Stimulated activated naive B cell treated with anti-CD40 and anti-IgM and Interleukin-4, amounts not matched to agents 10 μg/mL and 1 μg/mL and 100 μg/mL, for 72 hours (primary cell): Measurements from ENCODE around the gene TMTC1.

ENCODE experiments used
- ATAC-seq, 2 donors: fragments of 150-1000 bp; cut with Tn5 transposase; replicated peaks; 2 replicates each; pipeline ENCODE4 v1.10.0; 2021; ENCODE audit warnings: moderate library complexity in 1 of 2
- DNase-seq: peaks from one replicate; pipeline ENCODE4 v3.0.0; 2021
- H3K27ac Mint-ChIP-seq: one replicate; pipeline ENCODE4 v1.8.0; 2022; ENCODE audit warnings: mild to moderate bottlenecking, mixed read lengths
- H3K27me3 Mint-ChIP-seq, 2 donors: one replicate each; pipeline ENCODE4 v1.8.0; 2022; ENCODE audit warnings: mixed read lengths in 2 of 2
- H3K36me3 Mint-ChIP-seq, 2 donors: one replicate each; pipeline ENCODE4 v1.8.0; 2022; ENCODE audit warnings: mixed read lengths in 2 of 2, mild to moderate bottlenecking in 1 of 2
- H3K4me1 Mint-ChIP-seq, 2 donors: one replicate each; pipeline ENCODE4 v1.8.0; 2022; ENCODE audit warnings: mixed read lengths in 2 of 2, mild to moderate bottlenecking in 1 of 2
- H3K4me3 Mint-ChIP-seq, 2 donors: one replicate each; pipeline ENCODE4 v1.8.0; 2022; ENCODE audit warnings: mild to moderate bottlenecking in 2 of 2, mixed read lengths in 2 of 2, moderate library complexity in 1 of 2
- H3K9me3 Mint-ChIP-seq, 2 donors: one replicate each; pipeline ENCODE4 v1.8.0; 2022; ENCODE audit warnings: mixed read lengths in 2 of 2, mild to moderate bottlenecking in 1 of 2

TMTC1 gene

GRCh38 chr12:29739279-29739991 is 44.3 kb downstream of the TMTC1 start:
- Mint-ChIP-seq H3K27ac (no peak overlapping the region), H3K36me3 (no peaks in the 10 kb centered on the region), H3K4me3 (no peak overlapping the region), H3K4me1 (no peaks in the 10 kb centered on the region), H3K27me3 (no peaks in the 10 kb centered on the region), H3K9me3 (peaks cover 0 to 1% of the 10 kb centered on the region in 2 donors)
- no peak for DNase-seq
- no peak for ATAC-seq

- Mint-ChIP-seq H3K4me1 (no peaks in the 10 kb centered on the region), H3K4me3 (no peak overlapping the region), H3K36me3 (no peaks in the 10 kb centered on the region), H3K9me3 (peaks cover 0 to 1% of the 10 kb centered on the region in 2 donors), H3K27me3 (no peaks in the 10 kb centered on the region), H3K27ac (no peak overlapping the region)
- ATAC-seq (no peak), DNase-seq (no peak)
Observed at GRCh38 chr12:29738365-29738764, 45.4 kb downstream of the TMTC1 start.

DNA sequence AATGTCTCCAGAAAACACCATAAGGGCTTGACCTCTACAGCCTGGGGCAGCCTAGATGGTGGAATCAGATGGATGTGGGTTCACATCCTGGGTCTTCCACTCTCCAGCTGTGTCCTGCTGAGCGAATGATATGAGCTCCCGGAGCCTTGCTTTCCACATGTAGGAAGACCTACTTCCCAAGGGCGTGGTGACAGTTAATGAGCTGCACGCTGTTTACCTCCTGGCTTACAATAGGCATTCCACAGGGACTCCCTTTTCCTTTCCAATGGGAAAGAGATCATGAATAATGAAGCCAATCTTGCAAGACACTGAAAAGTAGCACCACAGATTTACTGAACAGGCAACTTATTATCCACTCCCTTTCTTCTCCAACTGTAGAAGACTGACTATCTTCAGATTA is 46.1 kb downstream of the TMTC1 start:
- H3K4me1 Mint-ChIP-seq, result no peaks in the 10 kb centered on the region
- no peaks in the 10 kb centered on the region for H3K27me3 Mint-ChIP-seq
- no peak overlapping the region for H3K4me3 Mint-ChIP-seq
- H3K36me3 Mint-ChIP-seq, result no peaks in the 10 kb centered on the region
- peaks cover 0 to 1% of the 10 kb centered on the region in 2 donors for H3K9me3 Mint-ChIP-seq
- DNase-seq, result no peak
- ATAC-seq, result no peak
- H3K27ac Mint-ChIP-seq, result no peak overlapping the region

GRCh38 chr12:29735604-29736003 is 48.1 kb downstream of the TMTC1 start:
- no peaks in the 10 kb centered on the region for H3K36me3 Mint-ChIP-seq
- H3K27ac Mint-ChIP-seq, result no peak overlapping the region
- H3K27me3 Mint-ChIP-seq, result no peaks in the 10 kb centered on the region
- DNase-seq (no peak), ATAC-seq (no peak)
- H3K4me3 Mint-ChIP-seq, result no peak overlapping the region
- H3K4me1 Mint-ChIP-seq, result no peaks in the 10 kb centered on the region
- H3K9me3 Mint-ChIP-seq, result peaks cover 0 to 1% of the 10 kb centered on the region in 2 donors

GRCh38 chr12:29734734-29735133 is 49.0 kb downstream of the TMTC1 start:
- Mint-ChIP-seq H3K36me3 (no peaks in the 10 kb centered on the region), H3K9me3 (peaks cover 0 to 1% of the 10 kb centered on the region in 2 donors), H3K27ac (no peak overlapping the region), H3K4me3 (no peak overlapping the region), H3K27me3 (no peaks in the 10 kb centered on the region), H3K4me1 (no peaks in the 10 kb centered on the region)
- ATAC-seq (no peak), DNase-seq (no peak)

GRCh38 chr12:29734305-29734704 is 49.4 kb downstream of the TMTC1 start:
- Mint-ChIP-seq H3K27ac (no peak overlapping the region), H3K4me3 (no peak overlapping the region)
- no peak for ATAC-seq

GRCh38 chr12:29733501-29733900 is 50.2 kb downstream of the TMTC1 start:
- Mint-ChIP-seq H3K27me3 (peaks cover 0 to 4% of the 10 kb centered on the region in 2 donors), H3K9me3 (peaks cover 0 to 1% of the 10 kb centered on the region in 2 donors), H3K36me3 (no peaks in the 10 kb centered on the region), H3K4me3 (no peak overlapping the region), H3K27ac (no peak overlapping the region), H3K4me1 (no peaks in the 10 kb centered on the region)
- no peak for ATAC-seq
- no peak for DNase-seq

More at GRCh38 chr12:29734305-29734704, 49.4 kb downstream of the TMTC1 start:
- H3K27me3 Mint-ChIP-seq, result no peaks in the 10 kb centered on the region
- no peaks in the 10 kb centered on the region for H3K4me1 Mint-ChIP-seq
- H3K9me3 Mint-ChIP-seq, result peaks cover 0 to 1% of the 10 kb centered on the region in 2 donors
- DNase-seq, result no peak
- H3K36me3 Mint-ChIP-seq, result no peaks in the 10 kb centered on the region

DNA sequence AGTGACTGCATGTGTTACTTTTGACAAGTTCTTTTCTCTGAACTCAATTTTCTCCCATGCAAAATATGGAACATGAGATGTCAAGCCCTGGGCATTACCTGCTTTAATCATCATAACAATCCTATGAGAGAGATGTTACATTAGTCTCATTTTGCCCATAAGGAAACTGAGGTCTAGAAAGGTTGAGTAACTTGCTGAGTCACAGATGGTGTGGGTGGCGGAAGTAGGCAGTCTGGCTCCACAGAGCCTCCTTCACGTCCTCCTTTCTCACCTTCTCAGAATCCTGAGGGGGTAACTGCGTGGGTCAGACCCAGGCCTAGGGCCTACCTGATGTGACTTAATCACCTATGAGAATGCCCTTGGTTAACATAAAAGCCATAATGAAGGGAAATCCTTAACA is 50.7 kb downstream of the TMTC1 start:
- DNase-seq (no peak), ATAC-seq (no peak)
- no peaks in the 10 kb centered on the region for H3K4me1 Mint-ChIP-seq
- peaks cover 0 to 4% of the 10 kb centered on the region in 2 donors for H3K27me3 Mint-ChIP-seq
- no peaks in the 10 kb centered on the region for H3K36me3 Mint-ChIP-seq
- H3K9me3 Mint-ChIP-seq, result peaks cover 0 to 1% of the 10 kb centered on the region in 2 donors
- no peak overlapping the region for H3K4me3 Mint-ChIP-seq
- H3K27ac Mint-ChIP-seq, result no peak overlapping the region

DNA sequence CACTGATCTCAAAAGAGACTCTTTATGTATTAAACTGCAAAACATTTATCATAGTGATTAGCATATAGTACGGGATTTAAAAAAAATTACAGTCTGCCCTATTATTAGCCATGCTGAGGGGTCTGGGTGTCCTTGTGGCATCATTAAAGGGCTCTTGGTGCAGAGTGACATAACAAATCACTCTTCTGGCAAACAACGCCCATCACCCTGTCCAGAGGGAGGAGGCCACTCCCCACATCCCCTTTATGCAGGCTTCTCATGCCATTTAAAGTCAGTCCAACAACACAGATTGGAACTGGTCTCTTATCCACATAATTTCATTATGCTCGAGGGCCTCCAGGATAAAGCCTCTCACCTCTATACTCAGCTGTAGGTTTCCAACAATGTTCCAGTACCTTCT is 51.1 kb downstream of the TMTC1 start:
- Mint-ChIP-seq H3K4me1 (no peaks in the 10 kb centered on the region), H3K27ac (no peak overlapping the region), H3K27me3 (peaks cover 0 to 4% of the 10 kb centered on the region in 2 donors), H3K36me3 (no peaks in the 10 kb centered on the region), H3K9me3 (peaks cover 0 to 1% of the 10 kb centered on the region in 2 donors), H3K4me3 (no peak overlapping the region)
- ATAC-seq (no peak), DNase-seq (no peak)

DNA sequence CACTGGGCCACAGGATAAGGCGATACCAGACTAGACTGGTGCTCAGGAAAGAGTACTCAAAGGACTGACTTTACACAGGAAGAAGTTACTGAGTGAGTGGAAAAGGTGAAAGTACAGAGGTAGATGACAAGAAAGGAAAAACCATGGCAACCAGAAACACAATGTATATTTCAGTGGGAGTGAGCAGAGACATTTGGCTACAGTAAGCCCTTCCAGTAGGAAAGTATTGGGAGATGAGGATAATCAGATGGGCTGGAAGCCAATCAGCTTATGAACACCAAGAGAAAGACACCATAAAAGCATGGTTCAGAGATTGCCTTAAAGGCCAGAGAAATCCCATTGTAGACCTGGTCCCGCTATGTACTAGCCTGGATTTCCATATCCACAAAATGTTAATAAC is 51.6 kb downstream of the TMTC1 start:
- DNase-seq (no peak), ATAC-seq (no peak)
- H3K27me3 Mint-ChIP-seq, result peaks cover 0 to 4% of the 10 kb centered on the region in 2 donors
- peaks cover 0 to 1% of the 10 kb centered on the region in 2 donors for H3K9me3 Mint-ChIP-seq
- H3K4me1 Mint-ChIP-seq, result no peaks in the 10 kb centered on the region
- H3K4me3 Mint-ChIP-seq, result no peak overlapping the region
- no peaks in the 10 kb centered on the region for H3K36me3 Mint-ChIP-seq
- H3K27ac Mint-ChIP-seq, result no peak overlapping the region

GRCh38 chr12:29731591-29731990 is 52.2 kb downstream of the TMTC1 start:
- Mint-ChIP-seq H3K36me3 (no peaks in the 10 kb centered on the region), H3K27me3 (peaks cover 0 to 4% of the 10 kb centered on the region in 2 donors), H3K4me3 (no peak overlapping the region), H3K9me3 (peaks cover 0 to 1% of the 10 kb centered on the region in 2 donors), H3K27ac (no peak overlapping the region), H3K4me1 (no peaks in the 10 kb centered on the region)
- DNase-seq, result no peak
- no peak for ATAC-seq

- no peaks in the 10 kb centered on the region for H3K4me1 Mint-ChIP-seq
- no peak for DNase-seq
- peaks cover 0 to 1% of the 10 kb centered on the region in 2 donors for H3K9me3 Mint-ChIP-seq
- no peak for ATAC-seq
- H3K27ac Mint-ChIP-seq, result no peak overlapping the region
- H3K4me3 Mint-ChIP-seq, result no peak overlapping the region
- H3K36me3 Mint-ChIP-seq, result no peaks in the 10 kb centered on the region
- peaks cover 0 to 4% of the 10 kb centered on the region in 2 donors for H3K27me3 Mint-ChIP-seq
Observed at GRCh38 chr12:29730481-29730880, 53.3 kb downstream of the TMTC1 start.

DNA sequence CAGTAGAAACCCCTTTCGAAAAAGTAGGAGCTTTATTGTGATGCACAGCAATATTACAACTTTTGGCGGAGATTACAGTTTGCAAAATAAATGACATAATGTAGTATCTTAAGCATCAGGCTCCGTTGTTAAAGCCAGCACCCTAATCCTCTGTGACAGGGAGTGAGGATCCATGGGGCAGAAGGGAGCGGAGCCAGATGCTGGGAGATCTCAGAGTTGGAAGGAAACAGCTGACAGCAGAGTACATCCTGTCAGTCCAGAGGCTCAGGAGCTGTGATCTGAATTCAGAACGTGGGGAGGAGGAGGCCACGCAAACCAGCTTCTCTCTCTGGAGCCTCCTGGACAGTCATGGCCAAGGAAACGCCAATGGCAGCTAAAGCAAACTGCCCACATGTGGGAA is 55.7 kb downstream of the TMTC1 start:
- no peak for ATAC-seq
- DNase-seq, result no peak
- H3K36me3 Mint-ChIP-seq, result no peaks in the 10 kb centered on the region
- peaks cover 0 to 1% of the 10 kb centered on the region in 2 donors for H3K9me3 Mint-ChIP-seq
- H3K27ac Mint-ChIP-seq, result no peak overlapping the region
- H3K27me3 Mint-ChIP-seq, result peaks cover 0 to 4% of the 10 kb centered on the region in 2 donors
- no peaks in the 10 kb centered on the region for H3K4me1 Mint-ChIP-seq
- no peak overlapping the region for H3K4me3 Mint-ChIP-seq

DNA sequence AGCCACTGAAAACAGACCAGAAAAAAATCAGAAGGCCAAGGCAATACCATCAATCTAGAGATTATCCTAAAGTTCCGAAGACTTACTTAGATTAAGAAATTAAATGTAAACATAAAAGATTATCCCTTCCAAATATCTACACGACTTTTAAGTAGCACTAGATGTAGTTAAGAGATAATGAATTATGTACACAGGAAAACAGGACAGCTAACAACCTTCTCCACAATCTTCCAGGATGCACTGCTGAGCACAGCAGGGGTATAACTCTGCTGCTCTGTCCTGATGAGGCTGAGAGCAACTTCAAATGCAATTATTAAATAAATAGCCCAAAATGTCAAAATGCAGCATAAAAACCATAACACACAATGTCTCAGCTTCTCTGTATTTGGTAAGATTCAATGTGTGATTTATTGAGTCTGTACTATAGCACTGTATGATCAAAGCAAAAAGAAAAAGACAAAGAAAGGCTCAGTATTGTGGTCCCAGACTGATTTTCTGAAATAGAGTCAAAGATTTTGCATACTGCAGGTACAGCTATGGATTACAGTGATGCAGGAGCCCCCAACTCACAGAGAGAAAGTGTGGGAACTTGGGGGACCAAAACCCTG is 56.9 kb downstream of the TMTC1 start:
- Mint-ChIP-seq H3K27ac (no peak overlapping the region), H3K4me1 (no peaks in the 10 kb centered on the region), H3K4me3 (no peak overlapping the region), H3K9me3 (peaks cover 0 to 4% of the 10 kb centered on the region in 2 donors), H3K36me3 (no peaks in the 10 kb centered on the region), H3K27me3 (peaks cover 0 to 4% of the 10 kb centered on the region in 2 donors)
- ATAC-seq (no peak), DNase-seq (no peak)

DNA sequence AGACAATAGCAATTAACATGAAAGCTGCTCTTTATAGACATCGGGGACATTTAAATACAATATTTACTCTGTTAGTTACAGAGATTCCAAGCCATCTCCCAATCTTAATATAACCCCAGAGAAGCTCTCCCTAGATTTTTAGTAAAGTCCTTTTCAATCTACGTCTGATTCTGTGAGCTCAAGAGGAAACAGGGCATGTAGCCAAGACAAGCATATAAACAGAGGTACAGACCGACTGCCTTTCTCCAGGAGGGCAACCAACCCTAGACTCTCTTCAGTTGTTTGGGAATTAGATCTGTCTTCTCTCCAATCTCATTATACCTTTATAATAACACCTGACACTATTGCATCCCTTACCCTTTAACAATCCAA is 57.4 kb downstream of the TMTC1 start:
- DNase-seq (no peak), ATAC-seq (no peak)
- Mint-ChIP-seq H3K9me3 (peaks cover 0 to 4% of the 10 kb centered on the region in 2 donors), H3K36me3 (no peaks in the 10 kb centered on the region), H3K4me1 (no peaks in the 10 kb centered on the region), H3K4me3 (no peak overlapping the region), H3K27me3 (peaks cover 0 to 4% of the 10 kb centered on the region in 2 donors), H3K27ac (no peak overlapping the region)
